SH-SY5Y (cell line): Measurements from ENCODE around the gene ADAM10.

Experiments used
- GATA2 ChIP-seq: IDR thresholded peaks from 2 replicates; pipeline ENCODE4 v1.6.1; 2011; ENCODE audit warnings: mild to moderate bottlenecking, low read depth, low read length
- GATA3 ChIP-seq: IDR thresholded peaks from 2 replicates; pipeline ENCODE4 v1.6.1; 2011; ENCODE audit warnings: low read depth, mild to moderate bottlenecking, low read length, moderate library complexity

DNA sequence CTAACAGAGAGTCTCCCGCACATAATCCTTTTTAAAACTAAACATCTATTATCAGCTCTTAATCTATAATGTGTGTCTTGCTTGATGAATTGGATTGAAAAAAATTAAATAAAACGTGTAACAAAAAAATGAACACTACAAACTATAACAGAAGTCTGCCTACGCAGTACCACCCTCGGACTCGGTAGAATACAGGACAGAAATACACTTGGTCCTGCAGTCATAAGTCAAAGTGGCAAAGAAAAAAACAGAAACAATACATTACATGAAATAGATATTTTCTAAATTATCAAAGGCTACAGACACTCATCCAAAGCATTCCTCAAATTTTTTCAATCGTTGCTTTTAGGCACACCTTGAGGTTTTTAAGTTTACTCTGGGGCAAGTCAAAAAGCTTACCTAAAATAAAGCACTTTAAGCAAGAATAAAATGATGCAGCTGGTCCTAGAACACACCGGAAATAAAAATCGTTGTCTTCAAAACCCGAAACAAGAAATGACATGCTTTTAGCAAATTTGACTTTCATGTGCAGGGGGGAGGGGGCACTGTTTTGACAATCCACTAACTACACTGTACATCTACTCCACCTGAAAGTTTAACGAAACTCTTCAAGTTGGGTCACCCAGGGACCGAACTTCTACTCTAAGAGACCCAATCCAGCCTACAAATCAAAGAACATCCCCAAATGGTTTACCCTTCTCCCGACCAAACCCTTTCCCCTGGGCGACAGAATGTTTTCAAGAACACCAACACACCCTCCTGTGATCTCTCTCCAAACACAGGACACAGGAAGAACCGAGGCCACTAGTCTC is 1.3 kb downstream of the ADAM10 start:
- no peak for TF ChIP-seq GATA2
- TF ChIP-seq GATA3 = no peak
